ENCODE measurements around the gene CCR7. TPM values are rescaled to one million over a fixed set of nuclear protein-coding genes. Genes with fewer than 3 reads are reported as not detected.

The CCR7 gene
- total and polyA plus RNA-seq, 2 experiments from 2014 or later = 0.68 TPM; not detected in 1

DNA sequence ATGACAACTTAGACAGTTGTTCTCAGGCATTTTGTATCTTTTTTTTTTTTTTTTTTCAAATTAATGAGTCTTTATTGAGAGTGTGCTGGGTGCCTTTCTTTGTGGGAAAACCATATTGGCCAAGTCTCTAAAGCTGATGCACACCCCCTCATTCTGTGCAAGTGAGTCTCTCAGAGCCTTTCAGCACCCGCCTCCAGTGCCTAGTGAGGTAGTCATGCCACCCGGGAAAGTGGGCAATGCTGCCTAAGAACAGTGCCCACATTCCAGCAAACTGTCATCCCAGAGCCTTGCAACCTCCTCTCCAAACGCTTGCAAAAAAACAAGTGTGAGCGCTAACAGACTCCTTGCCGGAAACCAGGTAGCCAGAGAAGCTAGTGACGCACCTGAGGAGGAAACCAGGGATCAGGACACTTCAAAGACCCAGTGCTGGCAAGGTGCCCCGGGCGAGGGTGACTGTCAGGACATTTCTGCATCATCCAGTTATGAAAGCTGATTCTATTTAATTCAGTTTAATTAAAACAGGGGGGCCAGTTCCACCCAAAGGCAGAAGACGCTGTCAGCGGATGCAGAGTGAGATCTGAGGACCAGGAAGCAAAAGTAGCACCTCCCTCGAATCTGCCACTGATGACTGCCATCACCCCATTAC is 47.5 kb upstream of the CCR7 start:
- H3K36me3 ChIP-seq (ENCODE audit: low read depth) = no peaks in the 10 kb centered on the region
- H3K4me2 ChIP-seq (ENCODE audit: unreplicated experiment) = no peak overlapping the region
- H3K27me3 ChIP-seq (replicated peaks; ENCODE audit: insufficient read depth) = peaks cover 23% of the 10 kb centered on the region
- H4K20me1 ChIP-seq (ENCODE audit: insufficient read depth) = no peaks in the 10 kb centered on the region
- in situ Hi-C loops (cut with MboI) = loop anchor here (10.0 to 25.0 kb wide), 2 partner anchors 172 to 1050 kb away; partner anchors contain the start of gene KRT27
- no peaks in the 10 kb centered on the region for H3K9me3 ChIP-seq (ENCODE audit: low read depth)
- no peaks in the 10 kb centered on the region for H3F3A ChIP-seq (ENCODE audit: insufficient read depth)
- peak; percentile 12 for DNase-seq
- no peak overlapping the region for H3K27ac ChIP-seq
- no peak overlapping the region for H3K4me3 ChIP-seq
- no peak for TF ChIP-seq EZH2phosphoT487 (IDR thresholded peaks at IDR 0.05; ENCODE audit: insufficient read depth, low read depth)
- TF ChIP-seq EZH2 (IDR thresholded peaks at IDR 0.05; ENCODE audit: insufficient read depth, poor library complexity, severe bottlenecking) = no peak
- no peaks in the 10 kb centered on the region for H3K79me2 ChIP-seq (ENCODE audit: insufficient read depth)
- no peak overlapping the region for H2AFZ ChIP-seq
- no peak overlapping the region for H3K9ac ChIP-seq
- H3K9me2 ChIP-seq (ENCODE audit: insufficient read depth) = no peaks in the 10 kb centered on the region
- WGBS, 2 experiments (ENCODE audit: low coverage in 1 of 2, low lambda C conversion rate in 2 of 2, missing lambda C conversion rate in 2 of 2) = 41 to 54% methylated on average over 11 of the region's 11 CpGs
- no peaks in the 10 kb centered on the region for H3K4me1 ChIP-seq (ENCODE audit: insufficient read depth)

DNA sequence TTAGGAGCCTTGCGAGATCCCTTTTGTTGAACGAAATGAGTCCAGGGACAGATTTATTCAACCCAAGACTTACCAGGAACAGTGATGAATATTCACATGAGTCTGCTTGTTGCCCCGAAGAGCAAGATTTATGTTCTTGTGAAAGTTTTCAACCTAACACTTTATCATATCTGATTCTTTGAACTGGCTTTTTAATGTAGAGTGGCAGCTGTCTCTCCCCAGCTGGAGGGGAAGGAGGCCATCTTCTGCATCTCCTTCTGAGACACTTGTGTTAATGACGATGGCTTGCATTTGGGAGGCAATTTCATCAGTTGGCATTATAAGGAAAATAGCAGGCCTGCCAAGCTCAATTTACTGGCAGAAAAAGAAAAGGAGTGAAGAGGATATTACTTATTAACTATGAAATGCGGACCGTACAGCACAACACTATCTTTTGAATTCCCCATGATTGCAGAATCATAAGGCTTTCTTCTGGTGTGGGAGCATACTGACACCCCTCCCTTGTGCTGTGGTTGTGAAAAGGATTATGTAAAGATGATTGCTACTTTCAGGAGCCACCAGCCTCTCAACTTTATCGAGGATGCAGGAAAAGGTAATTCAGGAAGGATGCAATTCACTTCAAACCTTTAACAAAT is 46.7 kb upstream of the CCR7 start:
- Histone ChIP-seq H2AFZ (no peak overlapping the region), H3K9me3 (ENCODE audit: low read depth) (no peaks in the 10 kb centered on the region), H3K4me2 (ENCODE audit: unreplicated experiment) (no peak overlapping the region), H3K79me2 (ENCODE audit: insufficient read depth) (no peaks in the 10 kb centered on the region), H3K27ac (no peak overlapping the region), H3K4me1 (ENCODE audit: insufficient read depth) (no peaks in the 10 kb centered on the region), H3K9me2 (ENCODE audit: insufficient read depth) (no peaks in the 10 kb centered on the region), H3K4me3 (no peak overlapping the region), H3K27me3 (replicated peaks; ENCODE audit: insufficient read depth) (peaks cover 17% of the 10 kb centered on the region), H3K9ac (no peak overlapping the region), H4K20me1 (ENCODE audit: insufficient read depth) (no peaks in the 10 kb centered on the region), H3K36me3 (ENCODE audit: low read depth) (no peaks in the 10 kb centered on the region), H3F3A (ENCODE audit: insufficient read depth) (no peaks in the 10 kb centered on the region)
- WGBS, 2 experiments (ENCODE audit: low coverage in 1 of 2, low lambda C conversion rate in 2 of 2, missing lambda C conversion rate in 2 of 2) = 53 to 60% methylated on average over 7 of the region's 7 CpGs
- in situ Hi-C loops (cut with MboI) = loop anchor here (10.0 to 25.0 kb wide), 2 partner anchors 173 to 1050 kb away; partner anchors contain the start of gene KRT27
- no peak for DNase-seq
- TF ChIP-seq EZH2 (IDR thresholded peaks at IDR 0.05; ENCODE audit: insufficient read depth, poor library complexity, severe bottlenecking) = no peak
- TF ChIP-seq EZH2phosphoT487 (IDR thresholded peaks at IDR 0.05; ENCODE audit: insufficient read depth, low read depth) = no peak

GRCh38 chr17:40610359-40610758 is 45.1 kb upstream of the CCR7 start:
- H3K27me3 ChIP-seq (replicated peaks; ENCODE audit: insufficient read depth) = peaks cover 22% of the 10 kb centered on the region

DNA sequence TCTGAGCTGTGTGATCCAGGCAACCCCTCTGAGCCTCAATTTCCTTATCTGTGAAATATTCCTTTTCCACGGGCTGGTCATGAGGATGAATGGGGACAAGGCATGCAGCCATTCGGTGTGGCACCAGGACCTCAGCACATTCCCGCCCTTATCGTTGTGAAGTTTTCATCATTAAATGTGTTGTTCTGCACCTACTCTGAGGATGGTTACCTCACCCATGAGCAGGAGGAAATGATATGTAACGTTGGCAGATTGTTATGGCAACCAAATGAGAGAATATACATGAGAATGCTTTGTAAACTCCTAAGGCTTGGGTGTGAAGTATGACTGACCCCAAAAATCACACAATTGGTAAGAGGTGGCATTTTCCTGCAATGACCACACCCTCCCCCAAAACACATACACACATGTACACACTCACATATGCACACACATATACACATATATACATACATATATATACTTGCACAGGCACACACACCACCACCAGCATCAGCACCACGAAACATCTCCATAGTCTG is 42.8 kb upstream of the CCR7 start:
- WGBS, 2 experiments (ENCODE audit: low coverage in 1 of 2, low lambda C conversion rate in 2 of 2, missing lambda C conversion rate in 2 of 2) = 57 to 64% methylated on average over 6 of the region's 6 CpGs
- Histone ChIP-seq H3K4me1 (ENCODE audit: insufficient read depth) (no peaks in the 10 kb centered on the region), H4K20me1 (ENCODE audit: insufficient read depth) (no peaks in the 10 kb centered on the region), H3K4me2 (ENCODE audit: unreplicated experiment) (no peak overlapping the region), H3K27ac (no peak overlapping the region), H3K4me3 (no peak overlapping the region), H2AFZ (no peak overlapping the region), H3K9me2 (ENCODE audit: insufficient read depth) (no peaks in the 10 kb centered on the region), H3K9me3 (ENCODE audit: low read depth) (no peaks in the 10 kb centered on the region), H3F3A (ENCODE audit: insufficient read depth) (no peaks in the 10 kb centered on the region), H3K27me3 (replicated peaks; ENCODE audit: insufficient read depth) (peaks cover 19% of the 10 kb centered on the region), H3K36me3 (ENCODE audit: low read depth) (no peaks in the 10 kb centered on the region), H3K79me2 (ENCODE audit: insufficient read depth) (no peaks in the 10 kb centered on the region), H3K9ac (no peak overlapping the region)
- in situ Hi-C loops (cut with MboI) = loop anchor here (25.0 kb wide), 1 partner anchor 1054 kb away; no protein-coding TSS in a partner anchor
- no peak for TF ChIP-seq EZH2phosphoT487 (IDR thresholded peaks at IDR 0.05; ENCODE audit: insufficient read depth, low read depth)
- TF ChIP-seq EZH2 (IDR thresholded peaks at IDR 0.05; ENCODE audit: insufficient read depth, poor library complexity, severe bottlenecking) = no peak
- DNase-seq = no peak

More at GRCh38 chr17:40610359-40610758, 45.1 kb upstream of the CCR7 start:
- Histone ChIP-seq H3K9ac (no peak overlapping the region), H3K27ac (no peak overlapping the region), H3K4me3 (no peak overlapping the region), H3K9me3 (ENCODE audit: low read depth) (no peaks in the 10 kb centered on the region), H3K36me3 (ENCODE audit: low read depth) (no peaks in the 10 kb centered on the region), H3K9me2 (ENCODE audit: insufficient read depth) (no peaks in the 10 kb centered on the region), H3K4me1 (ENCODE audit: insufficient read depth) (no peaks in the 10 kb centered on the region), H3F3A (ENCODE audit: insufficient read depth) (no peaks in the 10 kb centered on the region), H4K20me1 (ENCODE audit: insufficient read depth) (no peaks in the 10 kb centered on the region), H3K4me2 (ENCODE audit: unreplicated experiment) (no peak overlapping the region), H2AFZ (no peak overlapping the region), H3K79me2 (ENCODE audit: insufficient read depth) (no peaks in the 10 kb centered on the region)
- in situ Hi-C loops (cut with MboI) = loop anchor here (10.0 to 25.0 kb wide), 2 partner anchors 174 to 1052 kb away; partner anchors contain the start of gene KRT27
- no peak for DNase-seq
- 75 to 78% methylated on average over 2 of the region's 2 CpGs for WGBS, 2 experiments (ENCODE audit: low coverage in 1 of 2, low lambda C conversion rate in 2 of 2, missing lambda C conversion rate in 2 of 2)
- no peak for TF ChIP-seq EZH2 (IDR thresholded peaks at IDR 0.05; ENCODE audit: insufficient read depth, poor library complexity, severe bottlenecking)
- TF ChIP-seq EZH2phosphoT487 (IDR thresholded peaks at IDR 0.05; ENCODE audit: insufficient read depth, low read depth) = no peak

Measured in GM23248 (cell line).